GM23338 (cell line): Measurements from ENCODE around the gene GMPPA. TPM values are rescaled to one million over a fixed set of nuclear protein-coding genes. Genes with fewer than 3 reads are reported as not detected.

Experiments used
- ATAC-seq: fragments of 200-7000 bp; cut with Tn5 transposase; 3 replicates; pipeline ENCODE4 v1.9.1; 2020
- DNase-seq: peaks from one replicate; pipeline ENCODE4 v3.0.0-alpha.2; 2015; ENCODE audit warnings: low spot score
- H2AFZ ChIP-seq: fragments of 200-600 bp; sonication (generic); 2 replicates; pipeline ENCODE4 v1.8.0; 2016; ENCODE audit warnings: antibody characterized with exemption, mild to moderate bottlenecking, moderate library complexity
- H3F3A ChIP-seq: fragments of 200-600 bp; sonication (generic); replicated peaks from 2 replicates; pipeline ENCODE4 v1.8.0; 2017; ENCODE audit warnings: antibody characterized with exemption, mixed run types, low read depth
- H3K27ac ChIP-seq: fragments of 200-600 bp; sonication (generic); 2 replicates; pipeline ENCODE4 v1.6.1; 2016; ENCODE audit warnings: low read depth
- H3K27me3 ChIP-seq: fragments of 200-600 bp; sonication (generic); 2 replicates; pipeline ENCODE4 v1.8.0; 2016; ENCODE audit warnings: mild to moderate bottlenecking, mixed run types, moderate library complexity; ENCODE audit not compliant: insufficient read depth
- H3K36me3 ChIP-seq: fragments of 200-600 bp; sonication (generic); 2 replicates; pipeline ENCODE4 v1.8.0; 2016; ENCODE audit warnings: mild to moderate bottlenecking; ENCODE audit not compliant: insufficient read depth
- H3K4me1 ChIP-seq: fragments of 200-600 bp; sonication (generic); 2 replicates; pipeline ENCODE4 v1.8.0; 2016; ENCODE audit warnings: mild to moderate bottlenecking, moderate library complexity; ENCODE audit not compliant: insufficient read depth
- H3K4me2 ChIP-seq: fragments of 200-600 bp; sonication (generic); 2 replicates; pipeline ENCODE4 v1.7.1; 2017; ENCODE audit warnings: mixed run types
- H3K4me3 ChIP-seq: fragments of 200-600 bp; sonication (generic); 2 replicates; pipeline ENCODE4 v1.6.1; 2016; ENCODE audit warnings: mixed run types
- H3K79me2 ChIP-seq: fragments of 200-600 bp; sonication (generic); replicated peaks from 2 replicates; pipeline ENCODE4 v1.8.0; 2017; ENCODE audit warnings: mild to moderate bottlenecking; ENCODE audit not compliant: insufficient read depth
- H3K9me2 ChIP-seq: fragments of 200-600 bp; sonication (generic); 2 replicates; pipeline ENCODE4 v1.8.0; 2017; ENCODE audit not compliant: insufficient read depth
- H4K20me1 ChIP-seq: fragments of 200-600 bp; sonication (generic); replicated peaks from 2 replicates; pipeline ENCODE4 v1.8.0; 2017; ENCODE audit warnings: mild to moderate bottlenecking; ENCODE audit not compliant: insufficient read depth
- H3K27ac Mint-ChIP-seq: 2 replicates; pipeline ENCODE4 v1.8.0; 2020; ENCODE audit warnings: inconsistent platforms, mild to moderate bottlenecking, moderate library complexity, mixed read lengths
- H3K27me3 Mint-ChIP-seq: 3 replicates; pipeline ENCODE4 v1.8.0; 2022; ENCODE audit warnings: low read depth, mild to moderate bottlenecking, moderate library complexity, mixed read lengths, inconsistent platforms; ENCODE audit not compliant: insufficient read depth, poor library complexity
- H3K36me3 Mint-ChIP-seq: 3 replicates; pipeline ENCODE4 v1.8.0; 2021; ENCODE audit warnings: low read depth, mild to moderate bottlenecking, inconsistent platforms, moderate library complexity, mixed read lengths
- H3K4me1 Mint-ChIP-seq: 3 replicates; pipeline ENCODE4 v1.8.0; 2020; ENCODE audit warnings: mild to moderate bottlenecking, inconsistent platforms, mixed read lengths
- H3K4me3 Mint-ChIP-seq: 3 replicates; pipeline ENCODE4 v1.8.0; 2021; ENCODE audit warnings: moderate library complexity, mild to moderate bottlenecking, inconsistent platforms, mixed read lengths
- H3K9me3 Mint-ChIP-seq: 3 replicates; pipeline ENCODE4 v1.8.0; 2020; ENCODE audit warnings: moderate library complexity, mild to moderate bottlenecking, inconsistent platforms, mixed read lengths
- CREB1 ChIP-seq: fragments of 250-450 bp; sonication (Bioruptor Pico); IDR thresholded peaks from 2 replicates; pipeline ENCODE4 v1.5.0; 2020; ENCODE audit warnings: low read depth, mild to moderate bottlenecking, moderate library complexity
- EZH2 ChIP-seq: fragments of 200-600 bp; sonication (generic); IDR thresholded peaks from one replicate; pipeline ENCODE4 v1.8.0; 2017; ENCODE audit warnings: antibody characterized with exemption, mild to moderate bottlenecking, low read depth; ENCODE audit not compliant: unreplicated experiment
- EZH2phosphoT487 ChIP-seq: fragments of 200-600 bp; sonication (generic); IDR thresholded peaks from one replicate; pipeline ENCODE4 v1.8.1; 2018; ENCODE audit warnings: antibody characterized with exemption; ENCODE audit not compliant: unreplicated experiment
- JUNB ChIP-seq: IDR thresholded peaks from one replicate; pipeline ENCODE4 v1.6.1; 2016; ENCODE audit warnings: antibody characterized with exemption; ENCODE audit not compliant: unreplicated experiment
- NANOG ChIP-seq: IDR thresholded peaks from 2 replicates; pipeline ENCODE4 v1.6.1; 2016; ENCODE audit warnings: antibody characterized with exemption, borderline replicate concordance
- POLR2AphosphoS5 ChIP-seq: IDR thresholded peaks from 2 replicates; pipeline ENCODE4 v1.6.1; 2016; ENCODE audit warnings: antibody characterized with exemption, low read depth
- STAT1 ChIP-seq: IDR thresholded peaks from one replicate; pipeline ENCODE4 v1.6.1; 2016; ENCODE audit warnings: antibody characterized with exemption; ENCODE audit not compliant: unreplicated experiment
- ZNF114 ChIP-seq: fragments of 250-450 bp; sonication (Bioruptor Pico); IDR thresholded peaks from 2 replicates; pipeline ENCODE4 v1.5.0; 2020; ENCODE audit warnings: mild to moderate bottlenecking, moderate library complexity
- ZNF462 ChIP-seq: fragments of 250-450 bp; sonication (Bioruptor Pico); IDR thresholded peaks from 2 replicates; pipeline ENCODE4 v1.5.0; 2020; ENCODE audit warnings: mild to moderate bottlenecking, moderate library complexity
- polyA plus RNA-seq: library from polyadenylated mRNA; unstranded; fragments of >200 nt; fragmentation: Nextera tagmentation; extraction: Ambion mirVana; gene quantifications from 2 replicates; pipeline ENCODE4 v1.2.1, GENCODE V29; 2016
- total RNA-seq: library from RNA; depleted of rRNA; stranded (reverse); fragments of >200 nt; shearing (Covaris generic); gene quantifications from 2 replicates; pipeline ENCODE4 v1.2.3, GENCODE V29; 2014

Gene GMPPA
- total and polyA plus RNA-seq, 2 experiments from 2014 or later = 27.0 to 33.8 TPM

GRCh38 chr2:219461669-219462068 lies 37.0 kb upstream of the GMPPA start:
- Histone ChIP-seq H3K27ac (no peak overlapping the region), H3K27me3 (no peaks in the 10 kb centered on the region), H2AFZ (no peak overlapping the region), H3K79me2 (no peaks in the 10 kb centered on the region), H3K4me1 (peaks cover 24% of the 10 kb centered on the region), H3K36me3 (no peaks in the 10 kb centered on the region), H3K4me2 (peak overlapping the region; percentile 69; the same call in 1 of the 2 replicates), H4K20me1 (no peaks in the 10 kb centered on the region), H3K4me3 (no peak overlapping the region), H3K9me2 (no peaks in the 10 kb centered on the region), H3F3A (peaks cover 4% of the 10 kb centered on the region; the same call in 1 of the 2 replicates)
- Mint-ChIP-seq H3K4me1 (peaks cover 38% of the 10 kb centered on the region), H3K4me3 (no peak overlapping the region), H3K36me3 (peaks cover 11% of the 10 kb centered on the region), H3K27ac (no peak overlapping the region; the same call in 1 of the 2 replicates), H3K9me3 (no peaks in the 10 kb centered on the region), H3K27me3 (peaks cover 25% of the 10 kb centered on the region)
- ATAC-seq (peak; percentile 1), DNase-seq (no peak)
- TF ChIP-seq JUNB (no peak), CREB1 (CRISPR knock-in tag) (no peak), ZNF462 (CRISPR knock-in tag) (no peak), NANOG (no peak), STAT1 (no peak), ZNF114 (CRISPR knock-in tag) (no peak), EZH2 (no peak)

- H3K79me2 ChIP-seq = no peaks in the 10 kb centered on the region
- no peak for DNase-seq
- no peaks in the 10 kb centered on the region for H3K36me3 ChIP-seq
- peaks cover 4% of the 10 kb centered on the region; the same call in 1 of the 2 replicates for H3F3A ChIP-seq
- Mint-ChIP-seq H3K27me3 (peaks cover 26% of the 10 kb centered on the region), H3K9me3 (no peaks in the 10 kb centered on the region), H3K36me3 (peaks cover 11% of the 10 kb centered on the region), H3K4me1 (peaks cover 38% of the 10 kb centered on the region), H3K4me3 (no peak overlapping the region), H3K27ac (no peak overlapping the region)
- no peak overlapping the region for H3K4me2 ChIP-seq
- ATAC-seq = no peak
- no peak overlapping the region for H3K4me3 ChIP-seq
- H3K27ac ChIP-seq = no peak overlapping the region
- H3K27me3 ChIP-seq = no peaks in the 10 kb centered on the region
- no peak overlapping the region for H2AFZ ChIP-seq
- H3K9me2 ChIP-seq = no peaks in the 10 kb centered on the region
- TF ChIP-seq NANOG = no peak
- no peak for TF ChIP-seq POLR2AphosphoS5
- TF ChIP-seq EZH2phosphoT487 = no peak
- no peaks in the 10 kb centered on the region for H4K20me1 ChIP-seq
- H3K4me1 ChIP-seq = peaks cover 24% of the 10 kb centered on the region
Measured at GRCh38 chr2:219462349-219462748, 36.3 kb upstream of the GMPPA start.
